ENCODE data around the gene C14orf132.

GRCh38 chr14:96031691-96032090 lies 7.5 kb upstream of the C14orf132 start:
- no peak for TF ChIP-seq EZH2 (IDR thresholded peaks at IDR 0.05; ENCODE audit: borderline replicate concordance, low read depth, low read length)
- TF ChIP-seq RBFOX2 (IDR thresholded peaks at IDR 0.05; ENCODE audit: low read depth, low read length): no peak
- TF ChIP-seq CTCF (IDR thresholded peaks at IDR 0.05 in 2 of 3, conservative IDR thresholded peaks at IDR 0.05 in 1 of 3; ENCODE audit: insufficient read depth in 2 of 3, low read depth in 1 of 3, low read length in 3 of 3): no peak
